ENCODE results near the gene ANKRD33B. TPM values are rescaled to one million over a fixed set of nuclear protein-coding genes. Genes with fewer than 3 reads are reported as not detected.
A peak's percentile ranks its signal among the peaks of the same experiment; 100 is the strongest.

ANKRD33B gene
- total RNA-seq, 1 donor from 2014 or later = 21.4 TPM

DNA sequence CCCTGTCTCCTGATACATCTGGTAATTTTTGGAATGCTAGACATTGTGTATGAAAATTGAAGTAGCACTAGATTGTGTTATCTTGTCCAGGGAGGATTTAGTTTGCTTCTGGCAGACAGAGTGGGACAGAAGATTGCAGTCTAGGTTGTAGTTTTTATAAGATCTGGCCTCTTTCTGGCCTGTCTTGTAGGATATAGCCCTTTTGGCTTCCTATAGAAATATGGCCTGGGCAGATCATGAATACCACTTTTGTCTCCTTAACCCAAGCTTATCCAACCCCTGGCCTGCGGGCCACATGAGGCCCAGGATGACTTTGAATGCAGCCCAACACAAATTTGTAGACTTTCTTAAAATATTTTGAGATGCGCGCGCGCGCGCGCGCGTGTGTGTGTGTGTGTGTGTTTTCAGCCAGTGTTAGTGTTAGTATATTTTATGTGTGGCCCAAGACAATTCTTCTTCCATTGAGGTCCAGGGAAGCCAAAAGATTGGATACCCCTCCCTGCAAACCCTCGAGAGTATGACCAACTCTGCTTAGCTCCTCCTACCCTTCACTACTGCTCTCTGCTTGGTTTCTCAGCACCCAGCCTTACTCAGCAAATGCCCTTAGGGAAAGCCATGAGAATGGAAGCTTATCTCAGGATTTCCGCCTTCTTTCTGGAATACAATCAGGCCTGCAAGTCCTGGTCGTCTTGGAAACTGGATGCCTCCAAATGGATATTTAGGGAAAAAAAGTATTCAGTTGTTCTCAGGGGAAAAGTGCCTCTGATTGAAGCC is 26.5 kb downstream of the ANKRD33B start:
- no peak for DNase-seq (ENCODE audit: low spot score)
- Mint-ChIP-seq H3K9me3 (peaks cover 6% of the 10 kb centered on the region), H3K27me3 (ENCODE audit: insufficient read depth) (peaks cover 7% of the 10 kb centered on the region), H3K4me3 (no peak overlapping the region), H3K4me1 (ENCODE audit: low read depth) (peaks cover 60% of the 10 kb centered on the region), H3K36me3 (ENCODE audit: low read depth) (peaks cover 10% of the 10 kb centered on the region), H3K27ac (no peak overlapping the region)
- intact Hi-C loops (cut with micrococcal nuclease) = no loop called here

DNA sequence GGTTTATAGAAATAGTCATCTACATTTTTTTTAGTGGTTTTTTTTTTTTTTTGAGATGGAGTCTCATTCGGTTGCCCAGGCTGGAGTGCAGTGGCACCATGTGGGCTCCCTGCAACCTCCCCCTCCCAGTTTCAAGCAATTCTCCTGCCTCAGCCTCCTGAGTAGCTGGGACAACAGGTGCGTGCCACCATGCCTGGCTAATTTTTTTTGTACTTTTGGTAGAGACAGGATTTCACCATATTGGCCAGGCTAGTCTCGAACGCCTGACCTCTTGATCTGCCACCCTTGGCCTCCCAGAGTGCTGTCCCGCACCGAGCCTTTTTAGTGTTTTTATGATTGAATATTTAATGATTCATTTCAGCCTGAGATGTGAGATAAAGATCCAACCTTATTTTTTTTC is 27.3 kb downstream of the ANKRD33B start:
- intact Hi-C loops (cut with micrococcal nuclease) = no loop called here
- H3K27me3 Mint-ChIP-seq (ENCODE audit: insufficient read depth) = peaks cover 7% of the 10 kb centered on the region
- no peak overlapping the region for H3K4me3 Mint-ChIP-seq
- H3K4me1 Mint-ChIP-seq (ENCODE audit: low read depth) = peaks cover 61% of the 10 kb centered on the region
- peaks cover 10% of the 10 kb centered on the region for H3K36me3 Mint-ChIP-seq (ENCODE audit: low read depth)
- DNase-seq (ENCODE audit: low spot score) = no peak
- peaks cover 6% of the 10 kb centered on the region for H3K9me3 Mint-ChIP-seq
- no peak overlapping the region for H3K27ac Mint-ChIP-seq

- Mint-ChIP-seq H3K4me1 (ENCODE audit: low read depth) (peaks cover 63% of the 10 kb centered on the region), H3K27me3 (ENCODE audit: insufficient read depth) (peaks cover 7% of the 10 kb centered on the region), H3K4me3 (no peak overlapping the region), H3K36me3 (ENCODE audit: low read depth) (peaks cover 13% of the 10 kb centered on the region), H3K27ac (no peak overlapping the region), H3K9me3 (peaks cover 7% of the 10 kb centered on the region)
- DNase-seq (ENCODE audit: low spot score) = no peak
- intact Hi-C loops (cut with micrococcal nuclease) = no loop called here
Measured at GRCh38 chr5:10591966-10592365, 28.1 kb downstream of the ANKRD33B start.

DNA sequence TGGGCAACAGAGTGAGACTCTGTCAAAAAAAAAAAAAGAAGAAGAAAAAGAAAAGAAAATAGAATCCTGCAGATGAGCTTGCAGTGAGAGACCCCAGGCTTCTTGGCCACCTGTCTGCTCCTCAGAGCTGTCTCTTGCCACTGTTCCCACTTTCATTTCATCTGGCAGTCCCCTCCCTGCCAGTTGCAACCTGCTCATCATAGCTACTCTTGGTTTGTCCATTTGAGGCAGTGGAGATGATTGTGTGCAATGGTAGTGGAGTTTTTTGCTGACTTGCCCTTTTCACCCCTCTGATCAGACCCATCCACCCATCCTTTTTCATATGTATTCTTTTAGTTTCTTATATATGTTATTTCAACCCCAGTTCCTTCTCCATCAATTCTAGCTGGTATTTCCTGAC is 28.7 kb downstream of the ANKRD33B start:
- H3K27me3 Mint-ChIP-seq (ENCODE audit: insufficient read depth) = peaks cover 7% of the 10 kb centered on the region
- peaks cover 16% of the 10 kb centered on the region for H3K36me3 Mint-ChIP-seq (ENCODE audit: low read depth)
- H3K4me1 Mint-ChIP-seq (ENCODE audit: low read depth) = peaks cover 70% of the 10 kb centered on the region
- no peak for DNase-seq (ENCODE audit: low spot score)
- no peak overlapping the region for H3K27ac Mint-ChIP-seq
- peaks cover 9% of the 10 kb centered on the region for H3K9me3 Mint-ChIP-seq
- H3K4me3 Mint-ChIP-seq = no peak overlapping the region
- intact Hi-C loops (cut with micrococcal nuclease) = no loop called here

GRCh38 chr5:10593531-10594181 is 29.8 kb downstream of the ANKRD33B start:
- no peak for DNase-seq (ENCODE audit: low spot score)
- Mint-ChIP-seq H3K36me3 (ENCODE audit: low read depth) (peaks cover 16% of the 10 kb centered on the region), H3K4me3 (no peak overlapping the region), H3K9me3 (peaks cover 9% of the 10 kb centered on the region), H3K27ac (no peak overlapping the region), H3K4me1 (ENCODE audit: low read depth) (peaks cover 75% of the 10 kb centered on the region), H3K27me3 (ENCODE audit: insufficient read depth) (peaks cover 4% of the 10 kb centered on the region)
- intact Hi-C loops (cut with micrococcal nuclease) = no loop called here

- H3K9me3 Mint-ChIP-seq = peaks cover 4% of the 10 kb centered on the region
- peaks cover 4% of the 10 kb centered on the region for H3K27me3 Mint-ChIP-seq (ENCODE audit: insufficient read depth)
- intact Hi-C loops (cut with micrococcal nuclease) = loop anchor here (1.0 kb wide), 1 partner anchor 30 kb away; the partner anchor contains the start of gene ANKRD33B
- H3K27ac Mint-ChIP-seq = peak overlapping the region; percentile 14
- no peak for DNase-seq (ENCODE audit: low spot score)
- H3K36me3 Mint-ChIP-seq (ENCODE audit: low read depth) = peaks cover 13% of the 10 kb centered on the region
- peaks cover 77% of the 10 kb centered on the region for H3K4me1 Mint-ChIP-seq (ENCODE audit: low read depth)
- no peak overlapping the region for H3K4me3 Mint-ChIP-seq
Measured at GRCh38 chr5:10594591-10595210, 30.8 kb downstream of the ANKRD33B start.

GRCh38 chr5:10595293-10595671 is 31.4 kb downstream of the ANKRD33B start:
- intact Hi-C loops (cut with micrococcal nuclease) = loop anchor here (1.0 kb wide), 1 partner anchor 31 kb away; the partner anchor contains the start of gene ANKRD33B
- H3K4me1 Mint-ChIP-seq (ENCODE audit: low read depth) = peaks cover 77% of the 10 kb centered on the region
- H3K4me3 Mint-ChIP-seq = no peak overlapping the region
- peaks cover 12% of the 10 kb centered on the region for H3K36me3 Mint-ChIP-seq (ENCODE audit: low read depth)
- H3K27ac Mint-ChIP-seq = peak overlapping the region; percentile 44
- peaks cover 4% of the 10 kb centered on the region for H3K9me3 Mint-ChIP-seq
- DNase-seq (ENCODE audit: low spot score) = no peak
- peaks cover 4% of the 10 kb centered on the region for H3K27me3 Mint-ChIP-seq (ENCODE audit: insufficient read depth)

DNA sequence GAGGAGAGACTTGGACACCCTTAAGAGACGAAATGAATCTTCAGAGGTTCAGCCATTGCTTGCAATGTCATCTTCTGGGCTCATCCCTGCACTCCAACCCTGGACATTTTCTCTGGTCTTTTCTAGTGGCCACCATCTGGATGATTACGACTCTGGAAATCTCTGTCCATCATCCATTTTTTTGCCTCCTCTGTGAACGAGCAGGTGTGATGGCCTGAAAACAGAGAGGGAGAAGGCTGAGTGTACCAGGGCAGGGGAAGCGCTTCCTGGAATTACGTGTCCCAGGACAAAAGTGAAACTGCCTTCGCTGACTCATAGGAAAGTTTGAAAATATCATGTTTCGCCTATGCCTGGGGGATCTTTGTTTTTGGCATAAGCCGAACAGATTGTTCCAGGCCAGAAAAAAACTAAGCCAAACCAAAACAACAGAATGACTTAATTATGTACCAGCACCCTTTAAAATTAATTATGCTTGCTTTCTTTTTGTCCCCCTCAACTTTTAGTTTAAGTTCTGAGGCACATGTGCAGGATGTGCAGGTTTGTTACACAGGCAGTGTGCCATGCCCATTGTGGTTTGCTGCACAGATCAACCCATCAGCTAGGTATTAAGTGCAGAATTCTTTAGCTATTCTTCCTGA is 31.9 kb downstream of the ANKRD33B start:
- Mint-ChIP-seq H3K27me3 (ENCODE audit: insufficient read depth) (peaks cover 4% of the 10 kb centered on the region), H3K4me3 (peak overlapping the region; percentile 9), H3K4me1 (ENCODE audit: low read depth) (peaks cover 77% of the 10 kb centered on the region), H3K9me3 (peaks cover 4% of the 10 kb centered on the region), H3K27ac (peak overlapping the region; percentile 44), H3K36me3 (ENCODE audit: low read depth) (peaks cover 12% of the 10 kb centered on the region)
- intact Hi-C loops (cut with micrococcal nuclease) = loop anchor here (1.0 to 2.0 kb wide), 6 partner anchors 9 to 241 kb away; partner anchors contain the start of gene ANKRD33B
- DNase-seq (ENCODE audit: low spot score) = peak; percentile 54

- Mint-ChIP-seq H3K9me3 (peaks cover 4% of the 10 kb centered on the region), H3K4me1 (ENCODE audit: low read depth) (peaks cover 77% of the 10 kb centered on the region), H3K27me3 (ENCODE audit: insufficient read depth) (peaks cover 4% of the 10 kb centered on the region), H3K36me3 (ENCODE audit: low read depth) (peaks cover 12% of the 10 kb centered on the region), H3K4me3 (peak overlapping the region; percentile 9), H3K27ac (peak overlapping the region; percentile 44)
- no peak for DNase-seq (ENCODE audit: low spot score)
- intact Hi-C loops (cut with micrococcal nuclease) = loop anchor here (1.0 to 2.0 kb wide), 5 partner anchors 10 to 242 kb away; no protein-coding TSS in a partner anchor
Measured at GRCh38 chr5:10596310-10596703, 32.4 kb downstream of the ANKRD33B start.

DNA sequence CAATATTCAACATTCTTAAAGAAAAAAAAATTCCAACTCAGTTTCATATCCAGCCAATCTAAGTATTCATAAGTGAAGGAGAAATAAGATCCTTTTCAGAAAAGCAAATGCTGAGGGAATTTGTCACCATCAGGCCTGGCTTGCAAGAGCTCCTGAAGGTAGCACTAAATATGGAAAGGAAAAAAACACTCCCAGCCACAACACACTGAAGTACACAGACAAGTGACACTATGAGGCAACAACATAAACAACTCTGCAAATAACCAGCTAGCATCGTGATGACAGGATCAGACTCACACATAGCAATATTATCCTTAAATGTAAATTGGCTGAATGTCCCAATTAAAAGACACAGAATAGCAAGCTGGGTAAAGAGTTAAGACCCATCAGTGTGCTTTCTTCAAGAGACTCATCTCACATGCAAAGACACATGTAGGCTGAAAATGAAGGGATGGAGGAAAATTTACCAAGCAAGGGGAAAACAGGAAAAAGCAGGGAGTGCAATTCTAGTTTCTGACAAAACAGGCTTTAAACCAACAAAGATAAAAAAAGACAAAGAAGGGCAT is 33.1 kb downstream of the ANKRD33B start:
- DNase-seq (ENCODE audit: low spot score) = no peak
- Mint-ChIP-seq H3K4me1 (ENCODE audit: low read depth) (peaks cover 80% of the 10 kb centered on the region), H3K4me3 (no peak overlapping the region), H3K9me3 (peaks cover 4% of the 10 kb centered on the region), H3K36me3 (ENCODE audit: low read depth) (peaks cover 12% of the 10 kb centered on the region), H3K27me3 (ENCODE audit: insufficient read depth) (peaks cover 6% of the 10 kb centered on the region), H3K27ac (peak overlapping the region; percentile 9)
- intact Hi-C loops (cut with micrococcal nuclease) = loop anchor here (1.0 to 2.0 kb wide), 5 partner anchors 11 to 242 kb away; no protein-coding TSS in a partner anchor

DNA sequence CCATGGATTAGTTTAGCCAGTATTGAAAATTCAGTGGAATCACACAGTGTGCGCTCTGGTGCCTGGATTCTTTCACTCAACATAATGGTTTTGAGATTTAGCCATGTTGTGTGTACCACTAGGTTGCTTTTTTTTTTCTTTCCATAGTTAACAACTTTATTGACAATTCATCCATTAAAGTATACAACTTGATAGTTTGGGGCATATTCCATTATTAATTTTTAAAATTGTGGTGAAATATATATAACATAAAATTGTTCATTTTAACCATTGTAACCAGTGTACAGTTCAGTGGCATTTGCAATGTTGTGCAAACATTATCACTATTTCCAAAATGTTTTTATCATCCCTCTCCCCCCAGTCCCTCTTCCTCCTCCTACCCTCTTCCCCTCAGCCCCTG is 35.2 kb downstream of the ANKRD33B start:
- DNase-seq (ENCODE audit: low spot score) = no peak
- Mint-ChIP-seq H3K9me3 (peaks cover 4% of the 10 kb centered on the region), H3K4me1 (ENCODE audit: low read depth) (peaks cover 66% of the 10 kb centered on the region), H3K27ac (no peak overlapping the region), H3K36me3 (ENCODE audit: low read depth) (peaks cover 12% of the 10 kb centered on the region), H3K4me3 (no peak overlapping the region), H3K27me3 (ENCODE audit: insufficient read depth) (peaks cover 6% of the 10 kb centered on the region)
- intact Hi-C loops (cut with micrococcal nuclease) = no loop called here

- intact Hi-C loops (cut with micrococcal nuclease) = loop anchor here (1.0 kb wide), 1 partner anchor 19 kb away; no protein-coding TSS in a partner anchor
- peaks cover 4% of the 10 kb centered on the region for H3K9me3 Mint-ChIP-seq
- peaks cover 6% of the 10 kb centered on the region for H3K27me3 Mint-ChIP-seq (ENCODE audit: insufficient read depth)
- no peak for DNase-seq (ENCODE audit: low spot score)
- no peak overlapping the region for H3K4me3 Mint-ChIP-seq
- H3K36me3 Mint-ChIP-seq (ENCODE audit: low read depth) = peaks cover 12% of the 10 kb centered on the region
- H3K4me1 Mint-ChIP-seq (ENCODE audit: low read depth) = peaks cover 63% of the 10 kb centered on the region
- no peak overlapping the region for H3K27ac Mint-ChIP-seq
Measured at GRCh38 chr5:10599862-10600284, 36.0 kb downstream of the ANKRD33B start.

Measured in activated T-helper 1 cell treated with anti-CD3 and anti-CD28 coated beads, Interleukin-12 subunit alpha, Interleukin-12 subunit beta, Interleukin-2, Interleukin-4 antibody, amounts not matched to agents 30 ng/mL and 10 ng/mL and 1 ng/mL, durations not matched to agents 14 hours and 24 hours and 36 hours (primary cell).